Islet of Langerhans (tissue), 1 donor: ENCODE results near the gene RNF145.

ENCODE experiments used
- FAIRE-seq: peaks from one replicate; lab custom pipeline; 2011; peaks lifted over from hg19 to GRCh38; lab: Jason Lieb, UNC

RNF145 gene

DNA sequence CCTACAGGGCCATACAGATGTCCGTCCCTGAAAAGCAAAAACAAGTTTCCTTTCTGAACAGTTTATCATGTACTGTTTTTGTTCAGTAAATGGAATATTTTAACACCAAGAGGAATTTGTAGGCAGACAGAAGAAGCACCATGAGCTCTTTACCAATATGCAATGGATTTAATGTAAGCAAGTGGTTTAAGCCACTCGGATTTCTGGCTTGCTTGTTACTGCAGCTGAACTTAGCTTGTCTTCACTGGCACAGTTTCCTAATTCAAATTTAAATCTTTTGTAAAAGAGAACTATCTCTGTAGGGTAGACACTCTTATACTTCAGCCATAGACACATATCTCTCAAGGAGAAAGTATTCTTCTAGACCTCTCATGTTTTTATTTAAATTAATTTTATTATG lies 96.9 kb downstream of the RNF145 start:
- FAIRE-seq, result no peak
